ENCODE measurements around the gene DPT. TPM values are rescaled to one million over a fixed set of nuclear protein-coding genes. Genes with fewer than 3 reads are reported as not detected.

Gene DPT
- total RNA-seq (2021) (not detected in 2 replicates), Bru-seq, nascent RNA (not detected), BruChase-seq, experiment 1, labeled RNA remaining after a 2-hour chase (not detected), BruChase-seq, experiment 2, labeled RNA remaining after a 6-hour chase (not detected)
- long read RNA-seq: 0 reads

DNA sequence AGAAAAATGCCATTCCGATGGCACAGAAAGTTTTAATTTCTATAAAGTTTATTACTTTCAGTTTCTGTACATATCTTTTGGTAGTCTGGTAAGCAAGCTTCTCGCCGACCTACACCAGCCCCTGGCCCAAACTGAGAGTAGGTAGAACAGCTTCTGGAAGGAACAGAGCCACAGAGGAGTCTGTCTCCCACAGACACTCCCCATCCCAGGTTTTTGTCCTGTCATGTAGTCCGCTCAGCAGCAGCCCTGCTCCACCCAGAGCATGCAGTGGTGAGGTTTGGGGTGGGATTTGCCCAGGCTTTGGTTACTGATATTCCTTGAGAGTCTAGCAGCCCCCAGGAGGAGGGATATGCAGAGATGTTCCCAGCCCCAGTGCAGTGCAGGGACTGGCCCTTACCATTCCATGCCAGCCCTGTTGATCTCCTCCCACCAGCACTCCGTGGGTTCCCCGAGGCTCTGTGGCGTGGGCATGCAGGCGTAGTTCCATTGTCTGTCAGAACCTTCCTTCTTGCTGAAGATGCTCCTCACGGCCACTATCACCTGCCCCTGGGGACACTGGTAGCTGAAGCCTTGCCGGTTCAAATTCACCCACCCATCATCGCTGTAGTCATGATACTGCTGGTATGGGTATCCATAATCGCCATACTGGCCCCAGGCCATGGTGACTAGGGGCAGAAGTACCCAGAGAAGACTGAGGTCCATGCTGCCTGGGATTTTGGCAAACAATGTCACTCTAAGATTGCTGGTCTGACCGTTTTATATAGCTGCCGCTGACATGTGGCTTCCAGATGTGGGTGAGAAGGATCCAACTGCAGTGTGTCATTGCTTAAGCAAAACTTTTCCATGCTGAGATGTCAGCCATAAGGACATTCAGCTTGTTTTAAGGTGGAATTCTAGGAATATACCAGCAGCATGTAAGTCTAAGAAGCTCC, at the start of gene DPT:
Gene DPT, minus strand, starts transcription at position 734 of the 932 bp plus-strand sequence. Its CDS starts 32 bp downstream, at position 702.
- Histone ChIP-seq H3K36me3 (ENCODE audit: low read depth) (no peaks in the 10 kb centered on the region), H3F3A (ENCODE audit: insufficient read depth, low read depth) (no peaks in the 10 kb centered on the region), H2AFZ (no peak within 1 kb of the TSS), H3K27ac (no peak within 1 kb of the TSS), H3K9me2 (ENCODE audit: insufficient read depth) (no peaks in the 10 kb centered on the region), H3K79me2 (ENCODE audit: low read depth) (no peaks in the 10 kb centered on the region), H4K20me1 (ENCODE audit: insufficient read depth) (no peaks in the 10 kb centered on the region), H3K4me2 (no peak within 1 kb of the TSS), H3K9me3 (ENCODE audit: insufficient read depth, low read depth) (peaks cover 5% of the 10 kb centered on the region; the same call in 1 of the 2 replicates), H3K4me3 (no peak within 1 kb of the TSS), H3K27me3 (ENCODE audit: insufficient read depth, low read depth) (no peaks in the 10 kb centered on the region), H3K4me1 (replicated peaks; ENCODE audit: insufficient read depth) (no peaks in the 10 kb centered on the region)
- DNase-seq: no peak
- intact Hi-C loops (cut with micrococcal nuclease; ENCODE audit: unreplicated experiment): no loop called here
- TF ChIP-seq CTCF (conservative IDR thresholded peaks at IDR 0.05) (no peak), EZH2 (IDR thresholded peaks at IDR 0.05; ENCODE audit: low read depth) (no peak)
- ChIA-PET CTCF (no interaction called here), POLR2A (ENCODE audit: unreplicated experiment) (interaction anchor here (0.6 kb wide), 1 partner anchor 508 kb away, joined by 13 read pairs; no protein-coding TSS in a partner anchor)
- BruUV-seq (replicated peaks): no TSS peak

DNA sequence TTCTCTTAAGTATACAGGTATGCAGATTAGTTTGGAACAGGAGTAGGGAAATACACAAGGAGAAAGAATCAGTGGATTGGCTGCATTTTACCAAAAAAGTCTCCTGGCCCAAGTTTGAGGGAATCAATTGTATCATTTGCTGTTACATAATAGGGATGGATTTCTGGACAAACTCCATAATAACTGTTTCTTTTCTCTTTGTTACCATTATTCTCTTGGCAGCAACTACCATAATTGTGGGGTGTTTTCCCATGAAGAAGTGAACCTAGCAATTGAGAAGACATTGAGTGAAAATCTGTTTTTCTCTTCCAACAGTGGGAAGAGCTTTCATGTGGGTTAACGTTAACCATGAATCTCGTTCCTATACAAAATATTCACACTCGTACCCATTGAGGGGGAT, 46.4 kb upstream of the DPT start:
- no peak for TF ChIP-seq EZH2 (IDR thresholded peaks at IDR 0.05; ENCODE audit: low read depth)
- TF ChIP-seq CTCF (conservative IDR thresholded peaks at IDR 0.05): no peak
- CTCF ChIA-PET: no interaction called here
- no peak for DNase-seq
- Histone ChIP-seq H3K4me1 (replicated peaks; ENCODE audit: insufficient read depth) (no peaks in the 10 kb centered on the region), H3K9me3 (ENCODE audit: insufficient read depth, low read depth) (no peaks in the 10 kb centered on the region), H3K79me2 (ENCODE audit: low read depth) (no peaks in the 10 kb centered on the region), H3K27me3 (ENCODE audit: insufficient read depth, low read depth) (no peaks in the 10 kb centered on the region), H3K27ac (no peak overlapping the region), H3K4me3 (no peak overlapping the region), H2AFZ (no peak overlapping the region), H3F3A (ENCODE audit: insufficient read depth, low read depth) (no peaks in the 10 kb centered on the region), H3K36me3 (ENCODE audit: low read depth) (no peaks in the 10 kb centered on the region), H3K4me2 (no peak overlapping the region), H4K20me1 (ENCODE audit: insufficient read depth) (no peaks in the 10 kb centered on the region), H3K9me2 (ENCODE audit: insufficient read depth) (no peaks in the 10 kb centered on the region)
- BruUV-seq (replicated peaks): no TSS peak
- POLR2A ChIA-PET (ENCODE audit: unreplicated experiment): no interaction called here
- intact Hi-C loops (cut with micrococcal nuclease; ENCODE audit: unreplicated experiment): no loop called here

- H3K9me2 ChIP-seq (ENCODE audit: insufficient read depth): no peaks in the 10 kb centered on the region
- no peak overlapping the region for H3K4me2 ChIP-seq
- H3K36me3 ChIP-seq (ENCODE audit: low read depth): no peaks in the 10 kb centered on the region
- TF ChIP-seq CTCF (conservative IDR thresholded peaks at IDR 0.05) (no peak), EZH2 (IDR thresholded peaks at IDR 0.05; ENCODE audit: low read depth) (no peak)
- ChIA-PET POLR2A (ENCODE audit: unreplicated experiment) (interaction anchor here (0.6 kb wide), 1 partner anchor 725 kb away, joined by 3 read pairs; no protein-coding TSS in a partner anchor), CTCF (no interaction called here)
- no peak overlapping the region for H3K4me3 ChIP-seq
- no peaks in the 10 kb centered on the region for H4K20me1 ChIP-seq (ENCODE audit: insufficient read depth)
- H3K79me2 ChIP-seq (ENCODE audit: low read depth): no peaks in the 10 kb centered on the region
- H3F3A ChIP-seq (ENCODE audit: insufficient read depth, low read depth): no peaks in the 10 kb centered on the region
- H3K27ac ChIP-seq: no peak overlapping the region
- peak overlapping the region; percentile 16; the same call in 1 of the 2 replicates for H2AFZ ChIP-seq
- intact Hi-C loops (cut with micrococcal nuclease; ENCODE audit: unreplicated experiment): no loop called here
- no peaks in the 10 kb centered on the region for H3K4me1 ChIP-seq (replicated peaks; ENCODE audit: insufficient read depth)
- BruUV-seq (replicated peaks): no TSS peak
- H3K27me3 ChIP-seq (ENCODE audit: insufficient read depth, low read depth): no peaks in the 10 kb centered on the region
- DNase-seq: no peak
- no peaks in the 10 kb centered on the region for H3K9me3 ChIP-seq (ENCODE audit: insufficient read depth, low read depth)
These were observed 45.2 kb upstream of the DPT start for GRCh38 chr1:168774241-168774640.
